Caki2 (cell line): ENCODE measurements around the gene PYGM. TPM values are rescaled to one million over a fixed set of nuclear protein-coding genes. Genes with fewer than 3 reads are reported as not detected.
A peak's percentile ranks its signal among the peaks of the same experiment; 100 is the strongest.

Experiments used
- DNase-seq: peaks from one replicate; pipeline ENCODE4 v3.0.0-alpha.2; 2015; ENCODE audit warnings: low read depth
- in situ Hi-C: cut with HindIII; loops from 2 replicates; pipeline ENCODE4 v1.10.0; 2016; ENCODE audit warnings: low sequenced_read_pairs, low pct_unique_long_range_greater_than_20kb, mixed read lengths
- total RNA-seq: library from RNA; depleted of rRNA; stranded (reverse); fragments of >200 nt; shearing (Covaris generic); gene quantifications from 2 replicates; pipeline ENCODE4 v1.2.3, GENCODE V29; 2014; ENCODE audit warnings: low replicate concordance

PYGM gene
- total RNA-seq, 1 experiment from 2014 or later, result not detected

DNA sequence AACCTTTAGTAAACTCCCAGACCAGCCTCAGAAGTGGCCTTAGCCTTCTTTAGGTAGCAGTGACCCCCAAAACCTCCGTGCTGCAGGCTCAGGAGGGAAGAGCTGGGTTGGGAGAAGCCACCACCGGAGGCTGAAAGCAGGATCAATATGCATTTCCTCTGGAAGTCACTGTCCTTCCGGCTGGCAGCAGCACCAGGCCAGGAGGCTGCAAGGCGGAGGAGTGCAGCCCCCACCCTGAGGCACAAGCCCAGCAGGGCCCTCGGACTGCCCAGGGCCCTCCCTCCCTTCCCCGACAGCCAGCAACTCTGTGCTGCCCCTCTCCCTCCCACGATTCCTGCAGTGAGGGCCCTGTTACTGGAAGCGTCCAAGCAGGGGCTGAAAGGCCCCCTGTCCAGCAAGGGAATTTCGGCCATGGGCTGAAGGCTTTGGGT, 33.5 kb downstream of the PYGM start:
- in situ Hi-C loops, result no loop called here
- no peak for DNase-seq

DNA sequence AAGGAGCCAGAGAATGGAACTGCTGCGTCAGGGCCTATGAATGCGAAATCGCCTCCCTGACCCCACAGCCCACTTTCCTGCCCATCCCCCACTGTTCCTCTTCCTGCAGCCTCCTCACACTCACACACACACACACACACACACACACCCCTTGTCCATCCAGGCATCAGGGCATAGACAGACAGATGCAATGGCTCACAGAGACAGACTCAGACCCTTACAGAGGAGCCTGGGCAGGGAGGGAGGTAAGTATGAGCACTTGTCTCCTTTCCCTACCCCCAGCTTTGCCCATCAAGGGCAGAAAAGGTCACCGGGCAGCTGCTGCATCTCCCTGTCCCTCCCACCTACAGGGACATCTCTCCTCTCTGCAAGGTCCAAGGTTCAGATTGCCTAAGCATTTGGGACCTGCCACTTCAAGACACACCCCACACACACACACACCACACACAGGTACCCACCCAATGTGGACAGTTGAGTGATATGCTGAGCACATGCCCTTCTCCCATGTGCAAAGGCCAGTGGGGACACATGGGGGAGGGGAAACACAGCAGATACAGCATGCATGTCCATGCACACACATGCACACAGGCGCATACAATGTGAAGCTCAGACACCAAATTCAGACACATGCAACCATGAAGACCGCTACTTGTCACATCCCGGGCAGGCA, 34.8 kb downstream of the PYGM start:
- in situ Hi-C loops, result no loop called here
- DNase-seq, result no peak

GRCh38 chr11:64723907-64724862, 35.6 kb downstream of the PYGM start:
- in situ Hi-C loops, result no loop called here
- DNase-seq, result no peak

DNA sequence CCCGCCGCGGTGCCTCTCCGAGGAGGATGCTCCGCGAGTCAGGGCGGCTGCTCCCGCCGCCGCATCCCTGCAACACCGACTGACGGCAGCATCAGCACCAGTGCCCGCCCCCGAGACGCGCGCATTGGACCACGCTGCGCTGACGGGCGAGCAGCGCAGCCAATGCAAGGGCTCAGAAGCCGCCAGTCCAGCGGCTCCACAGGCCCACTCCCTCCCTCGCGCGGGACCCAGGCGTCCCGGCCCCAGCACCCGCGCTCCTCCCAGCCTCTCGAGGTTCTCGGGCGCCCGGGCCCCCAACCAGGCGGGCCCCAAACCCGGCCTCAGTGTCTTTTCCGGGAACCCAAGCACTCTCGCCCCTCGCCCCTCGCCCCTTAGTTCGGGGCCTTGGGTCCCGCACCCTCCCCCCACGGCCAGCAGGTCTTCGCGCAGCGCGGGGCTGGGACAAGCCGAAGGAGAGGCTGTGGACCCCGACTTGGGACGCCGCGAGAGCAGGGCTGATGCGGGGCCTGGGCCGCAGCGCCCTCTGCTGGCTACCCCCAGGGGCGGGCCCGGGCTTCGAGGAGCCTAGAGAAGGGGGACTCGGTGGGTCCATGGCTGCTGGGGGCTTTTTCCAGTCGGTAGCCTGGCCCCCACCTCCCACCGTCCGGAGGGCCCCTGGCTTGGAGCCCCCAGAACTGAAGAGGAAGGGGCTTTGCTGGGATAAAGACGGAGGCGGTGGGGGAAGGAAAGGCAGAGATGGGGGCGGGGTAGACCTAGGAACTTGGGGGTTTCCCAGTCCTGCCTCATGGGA, 36.5 kb downstream of the PYGM start, which contains the start of gene NRXN2:
Gene NRXN2, minus strand, starts transcription at position 81 of the 790 bp plus-strand sequence. CDS start 9,498 bp downstream, outside the sequence.
- peak; percentile 71 for DNase-seq
- in situ Hi-C loops, result no loop called here

DNA sequence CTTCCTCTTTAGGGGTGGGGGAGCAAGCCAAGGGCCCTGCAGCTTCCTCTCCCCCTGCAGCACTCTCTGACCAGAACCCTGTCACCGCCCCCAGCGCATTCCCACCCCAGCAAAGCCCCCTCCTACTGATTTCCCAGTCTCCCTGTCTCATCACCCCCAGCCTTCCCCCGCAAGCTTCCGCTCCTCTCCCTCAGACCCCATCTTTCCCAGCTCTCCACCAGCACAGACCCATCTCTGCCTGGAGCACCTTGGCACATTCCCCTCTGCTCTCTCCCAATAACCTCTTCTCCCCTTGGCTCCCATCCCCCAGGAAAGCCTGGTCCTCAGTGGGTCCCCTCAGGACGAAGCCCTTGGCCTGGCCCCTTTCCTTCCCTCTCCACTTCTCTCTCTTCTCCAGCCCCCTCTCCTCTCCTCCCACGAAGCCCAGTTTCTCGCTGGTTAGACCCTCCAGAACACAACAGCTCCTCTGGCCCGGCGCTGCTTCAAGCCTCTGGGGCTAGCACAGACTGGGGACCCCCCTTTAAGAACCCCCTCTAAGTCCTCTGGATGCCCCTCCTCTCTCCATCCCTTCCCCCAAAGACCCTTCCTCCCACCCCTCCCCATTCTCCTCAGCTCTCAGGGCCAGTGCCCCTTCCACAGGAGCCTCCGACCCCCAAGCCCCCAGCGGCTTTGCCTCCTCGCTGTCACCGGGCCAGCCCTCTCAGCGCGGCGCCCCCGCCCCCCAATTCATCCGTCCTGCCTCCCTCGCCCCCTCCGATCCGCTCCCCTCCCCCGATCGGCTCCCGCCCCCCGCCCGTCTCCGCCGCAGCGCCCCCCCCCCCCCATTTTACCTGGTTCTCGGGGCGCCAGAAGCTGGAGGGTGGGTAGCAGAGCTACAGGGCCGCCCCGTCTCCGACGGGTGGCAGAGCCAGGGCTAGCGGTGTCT, 37.4 kb downstream of the PYGM start:
- in situ Hi-C loops, result no loop called here
- no peak for DNase-seq

GRCh38 chr11:64721359-64721699, 38.4 kb downstream of the PYGM start:
- DNase-seq, result no peak
- in situ Hi-C loops, result no loop called here

DNA sequence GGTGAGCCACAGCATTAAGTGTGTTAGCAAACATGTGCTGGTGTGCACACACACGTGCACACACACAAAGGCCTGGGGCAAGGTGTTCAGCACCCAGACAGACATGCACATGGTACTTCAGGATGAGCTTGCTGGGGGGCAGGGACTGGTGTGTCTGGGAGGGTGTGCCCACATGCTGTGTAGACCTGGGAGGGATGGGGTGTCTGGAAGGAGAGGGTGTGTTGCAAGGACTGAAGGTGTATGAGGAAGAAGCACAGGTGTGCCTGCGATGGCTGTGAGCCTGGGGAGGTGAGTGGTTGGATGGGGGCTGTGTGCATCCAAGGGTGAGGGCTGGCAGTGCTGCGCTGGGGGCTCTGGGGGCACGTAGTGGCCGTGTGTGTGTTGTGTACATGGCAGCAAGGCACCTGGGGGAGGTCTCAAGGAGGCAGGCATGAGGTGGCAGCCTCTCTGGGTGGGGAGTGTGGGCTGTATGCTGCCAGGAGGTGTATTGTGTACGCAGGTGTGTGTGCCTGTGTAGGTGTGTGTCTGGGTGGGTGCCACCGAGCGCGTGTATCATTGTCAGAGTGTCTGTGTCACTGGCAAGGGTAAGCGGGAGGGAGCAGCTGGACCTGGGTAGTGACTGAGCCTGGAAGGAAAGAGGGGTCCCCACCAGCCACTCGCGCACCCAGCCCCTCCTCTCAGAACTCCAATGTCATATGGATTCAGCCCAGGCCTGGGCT, 39.0 kb downstream of the PYGM start:
- in situ Hi-C loops, result no loop called here
- no peak for DNase-seq

DNA sequence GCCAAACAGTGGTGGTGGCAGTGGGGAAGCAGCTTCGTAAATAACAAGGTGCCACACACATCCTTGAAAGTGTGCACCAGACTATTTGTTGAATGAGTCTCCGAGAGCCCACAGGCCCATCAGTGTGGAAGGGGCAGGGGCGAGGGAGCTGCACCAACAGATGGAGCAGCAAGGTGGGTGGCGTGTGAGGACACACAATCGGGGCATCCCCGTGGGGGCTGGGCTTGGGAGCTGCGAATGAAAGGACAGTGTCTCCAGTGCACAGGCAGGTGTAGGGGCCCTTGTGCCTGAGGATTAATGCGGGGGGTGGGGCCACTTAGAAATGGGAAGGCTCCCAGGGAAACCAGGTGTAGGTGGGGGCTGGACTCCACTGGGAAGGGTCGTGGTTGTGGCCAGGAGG, 39.6 kb downstream of the PYGM start:
- in situ Hi-C loops, result no loop called here
- no peak for DNase-seq

- DNase-seq, result no peak
- in situ Hi-C loops, result no loop called here
These were observed 40.4 kb downstream of the PYGM start for GRCh38 chr11:64719406-64719805.

- no peak for DNase-seq
- in situ Hi-C loops, result no loop called here
These were observed 41.0 kb downstream of the PYGM start for GRCh38 chr11:64718780-64719124.

GRCh38 chr11:64718084-64718779, 41.5 kb downstream of the PYGM start:
- in situ Hi-C loops, result no loop called here
- no peak for DNase-seq

- no peak for DNase-seq
- in situ Hi-C loops, result no loop called here
These were observed 42.6 kb downstream of the PYGM start for GRCh38 chr11:64717268-64717578.

- no peak for DNase-seq
- in situ Hi-C loops, result no loop called here
These were observed 43.1 kb downstream of the PYGM start for GRCh38 chr11:64716473-64717267.

DNA sequence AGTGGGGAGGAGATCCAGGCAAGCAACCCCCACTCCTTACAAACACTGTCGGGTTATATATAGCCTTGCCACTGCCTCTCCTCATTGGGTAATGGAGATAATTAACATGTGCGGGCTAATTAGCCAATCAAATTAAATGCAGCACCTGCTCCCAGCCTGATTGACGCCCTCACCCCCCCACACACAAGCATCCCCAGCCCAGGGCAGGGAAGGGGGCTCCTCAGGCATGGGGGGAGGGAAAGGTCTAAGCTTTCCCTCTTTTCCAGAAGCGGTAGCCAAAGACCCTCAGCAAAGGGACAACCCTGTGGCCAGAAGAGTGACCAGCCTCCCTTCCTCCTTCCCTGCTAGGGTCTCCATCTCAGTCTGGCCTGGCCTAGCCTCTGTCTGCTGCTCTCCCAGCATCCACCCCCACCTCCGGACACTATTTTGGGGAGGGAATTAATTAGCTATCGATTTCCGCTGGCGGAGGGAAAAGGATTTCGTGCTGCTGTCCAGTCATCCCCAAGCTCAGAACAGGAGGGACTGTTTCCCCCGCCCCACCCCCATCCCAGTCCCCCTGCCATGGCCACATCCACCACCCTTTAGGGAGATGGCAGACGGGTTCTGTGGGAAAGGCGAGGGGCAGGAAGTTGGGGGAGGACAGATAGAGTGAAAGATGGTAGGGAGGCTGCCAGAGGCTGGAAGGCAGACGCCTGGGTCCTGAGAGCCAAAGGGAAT, 43.9 kb downstream of the PYGM start:
- in situ Hi-C loops, result no loop called here
- no peak for DNase-seq

GRCh38 chr11:64715110-64715509, 44.7 kb downstream of the PYGM start:
- in situ Hi-C loops, result no loop called here
- no peak for DNase-seq

DNA sequence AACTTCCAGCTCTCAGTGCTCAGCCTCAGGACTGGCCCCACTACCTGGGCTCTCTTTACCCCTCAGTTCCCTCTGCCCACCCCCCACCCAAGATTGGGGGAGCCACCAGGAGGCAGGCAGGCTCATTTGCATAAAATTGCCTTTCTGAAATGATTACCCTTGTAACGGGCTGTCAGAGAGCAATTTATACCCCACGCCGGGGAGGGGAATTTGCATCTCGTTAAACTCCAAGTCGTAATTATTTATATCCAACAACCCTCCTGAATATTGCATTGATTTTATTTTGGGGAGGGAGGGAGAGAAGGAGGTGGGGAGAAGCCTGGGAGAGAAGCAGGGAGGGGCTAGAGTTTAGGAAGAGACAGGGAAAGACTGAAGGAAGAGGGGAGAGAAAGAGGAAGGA, 45.1 kb downstream of the PYGM start:
- in situ Hi-C loops, result no loop called here

More for the DNA sequence above, 45.1 kb downstream of the PYGM start:
- no peak for DNase-seq
